ENCODE measurements around the gene VSTM2L.

DNA sequence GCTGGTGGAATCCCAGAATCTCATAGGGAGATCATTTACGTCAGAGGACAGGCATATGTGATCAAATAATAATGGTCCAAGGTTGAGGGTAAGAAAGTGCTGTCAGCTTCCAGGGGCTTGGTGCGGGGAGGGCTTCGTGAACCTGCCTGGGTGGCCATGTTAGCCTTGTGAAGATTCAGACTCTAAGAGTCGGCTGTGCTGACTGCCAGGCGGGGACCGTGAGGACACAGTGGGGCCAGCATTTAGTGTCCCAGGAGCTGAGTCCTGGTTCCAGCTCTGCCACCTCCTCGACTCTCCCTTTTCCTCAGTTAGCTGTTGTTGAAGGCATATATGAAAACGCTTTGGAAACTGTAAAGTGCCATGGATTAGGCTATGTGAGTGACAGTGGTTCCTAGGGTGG, 33.5 kb downstream of the VSTM2L start:
- TF ChIP-seq RAD21 (IDR thresholded peaks at IDR 0.05; ENCODE audit: low read depth) = no peak
- no peak for TF ChIP-seq FOXM1 (IDR thresholded peaks at IDR 0.05; ENCODE audit: borderline replicate concordance, low read depth)

Measured in Ishikawa (cell line).